NB4 (cell line): ENCODE results near the gene PHF12.
A peak's percentile ranks its signal among the peaks of the same experiment; 100 is the strongest.
"Not testable (repeated sequence)": the region's sequence is repeated elsewhere in the genome, so short reads cannot be mapped to it uniquely, and the experiment has no call there.

ENCODE experiments used
- DNase-seq: peaks from one replicate; pipeline ENCODE4 v3.0.0; 2010; ENCODE audit warnings: low read depth
- H3K4me3 ChIP-seq: one replicate; pipeline ENCODE4 v1.5.1; 2011; ENCODE audit warnings: mild to moderate bottlenecking, low read depth, low read length, moderate library complexity
- CTCF ChIP-seq: IDR thresholded peaks from one replicate; pipeline ENCODE4 v1.5.1; 2012; ENCODE audit warnings: low read depth, low read length
- MAX ChIP-seq: IDR thresholded peaks from 2 replicates; pipeline ENCODE4 v1.6.1; 2011; ENCODE audit warnings: low read depth, low read length
- MYC ChIP-seq: IDR thresholded peaks from 2 replicates; pipeline ENCODE4 v1.6.1; 2011; ENCODE audit warnings: low read depth, low read length
- POLR2A ChIP-seq: IDR thresholded peaks from 2 replicates; pipeline ENCODE4 v1.6.1; 2011; ENCODE audit warnings: mild to moderate bottlenecking; ENCODE audit not compliant: insufficient read length; ENCODE audit errors: extremely low read depth

The PHF12 gene

GRCh38 chr17:28937044-28937729 is 14.1 kb downstream of the PHF12 start:
- peak; percentile 88 for DNase-seq
- TF ChIP-seq POLR2A = no peak
- no peak for TF ChIP-seq MAX
- TF ChIP-seq MYC = no peak
- TF ChIP-seq CTCF = no peak
- no peak overlapping the region for H3K4me3 ChIP-seq

- no peak overlapping the region for H3K4me3 ChIP-seq
- DNase-seq = no peak
- TF ChIP-seq MYC (no peak), CTCF (no peak), POLR2A (no peak), MAX (no peak)
Observed at GRCh38 chr17:28935744-28936460, 15.4 kb downstream of the PHF12 start.

GRCh38 chr17:28934508-28934907 is 16.8 kb downstream of the PHF12 start:
- not testable (repeated sequence) for H3K4me3 ChIP-seq, DNase-seq

GRCh38 chr17:28929787-28930186 is 21.5 kb downstream of the PHF12 start:
- no peak for DNase-seq
- H3K4me3 ChIP-seq = no peak overlapping the region
- no peak for TF ChIP-seq POLR2A
- no peak for TF ChIP-seq MYC
- TF ChIP-seq MAX = no peak
- no peak for TF ChIP-seq CTCF

- no peak overlapping the region for H3K4me3 ChIP-seq
- TF ChIP-seq POLR2A = no peak
- no peak for TF ChIP-seq CTCF
- no peak for TF ChIP-seq MAX
- no peak for TF ChIP-seq MYC
- peak; percentile 50 for DNase-seq
Observed at GRCh38 chr17:28928061-28928460, 23.3 kb downstream of the PHF12 start.

- TF ChIP-seq MYC = no peak
- no peak for TF ChIP-seq CTCF
- TF ChIP-seq MAX = no peak
- TF ChIP-seq POLR2A = no peak
- DNase-seq = peak; percentile 21
- H3K4me3 ChIP-seq = no peak overlapping the region
Observed at GRCh38 chr17:28926786-28927185, 24.5 kb downstream of the PHF12 start.
